T-helper 22 cell (primary cell): ENCODE results near the gene MAP3K12.
"Not testable (repeated sequence)": the region's sequence is repeated elsewhere in the genome, so short reads cannot be mapped to it uniquely, and the experiment has no call there.

Source experiments
- DNase-seq: peaks from one replicate; pipeline ENCODE4 v3.0.0-alpha.2; 2020; ENCODE audit warnings: low read depth

Gene MAP3K12

DNA sequence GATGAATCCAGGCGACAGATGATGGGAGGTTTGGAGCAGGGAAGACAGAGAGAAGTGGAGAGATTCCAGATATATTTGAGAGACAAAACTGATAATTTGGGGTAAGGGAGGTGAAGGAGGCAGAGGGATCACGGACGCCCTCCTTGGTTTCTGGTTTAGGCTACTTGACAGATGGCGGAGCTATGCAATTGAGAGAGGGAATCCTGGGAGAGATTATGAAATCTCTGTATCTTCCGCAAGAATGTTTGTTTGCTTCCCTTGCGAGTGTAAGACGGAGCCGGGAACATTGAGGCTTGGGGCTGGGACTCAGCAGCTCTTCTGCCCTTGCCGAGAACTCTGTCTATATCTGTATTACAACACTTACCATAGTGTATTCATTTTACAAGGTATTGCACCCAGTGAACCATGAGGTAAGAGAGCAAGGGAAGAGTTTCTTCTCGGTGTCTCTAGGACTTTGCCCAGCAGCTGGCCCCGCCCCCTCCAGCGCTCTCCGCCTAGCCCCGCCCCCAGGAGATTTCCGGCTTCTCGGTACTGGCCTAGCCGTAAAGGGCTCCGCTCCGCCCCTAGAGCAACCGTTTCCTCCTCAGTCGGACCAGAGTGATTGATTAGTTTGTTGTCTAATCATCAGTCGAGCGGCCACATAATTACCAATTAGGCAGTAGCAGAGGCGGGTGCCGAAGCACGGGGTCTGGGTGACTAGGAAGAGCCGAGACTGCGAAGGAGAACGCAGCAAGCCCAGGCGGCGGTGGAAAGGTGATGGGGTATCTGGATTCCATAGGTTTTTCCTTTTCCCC, 58.0 kb downstream of the MAP3K12 start, which contains the start of gene PRR13:
Gene PRR13, plus strand, starts transcription at position 695 of the 794 bp plus-strand sequence. CDS start 981 bp downstream, outside the sequence.
- DNase-seq: peak; percentile 98

GRCh38 chr12:53439582-53439981, 59.7 kb downstream of the MAP3K12 start:
- DNase-seq: not testable (repeated sequence)

- DNase-seq: not testable (repeated sequence)
Measured at GRCh38 chr12:53435326-53435725, 63.9 kb downstream of the MAP3K12 start.

GRCh38 chr12:53431187-53431586, 68.1 kb downstream of the MAP3K12 start:
- no peak for DNase-seq

GRCh38 chr12:53430116-53430515, 69.1 kb downstream of the MAP3K12 start:
- no peak for DNase-seq
